T-cell (primary cell): ENCODE results near the gene GLTP. TPM values are rescaled to one million over a fixed set of nuclear protein-coding genes. Genes with fewer than 3 reads are reported as not detected.
"Not testable (repeated sequence)": the region's sequence is repeated elsewhere in the genome, so short reads cannot be mapped to it uniquely, and the experiment has no call there.

Experiments
- ATAC-seq, 4 experiments: fragments of 200-7000 bp in 3 of 4; fragments of 150-1000 bp in 1 of 4; cut with Tn5 transposase; replicated peaks in 1 of 4; 1 replicate in 3 of 4; 2 replicates in 1 of 4; pipeline ENCODE4 v1.10.0; 2021; ENCODE audit warnings: moderate library complexity in 3 of 4, mild to moderate bottlenecking in 2 of 4, moderate number of reproducible peaks in 1 of 4
- CTCF ChIA-PET, 2 donors: fragments of 300-600 bp; sonication (Branson Sonifier 250); formaldehyde crosslinking; loops; one replicate each; lab custom pipeline; 2022; ENCODE audit warnings: antibody characterized with exemption in 2 of 2; lab: Charles Lee
- POLR2A ChIA-PET, 2 donors: fragments of 300-600 bp; sonication (Branson Sonifier 250); formaldehyde crosslinking; loops; one replicate each; lab custom pipeline; 2022; ENCODE audit warnings: antibody characterized with exemption in 2 of 2; lab: Charles Lee
- DNase-seq, 35 experiments: peaks; one replicate each; pipeline versions ENCODE4 v3.0.0 to v3.0.0-alpha.2; 2013 to 2023
- H3K27ac ChIP-seq: one replicate; pipeline ENCODE4 v1.5.1; 2013; ENCODE audit warnings: low read length
- H3K27me3 ChIP-seq, 2 experiments: replicated peaks in 1 of 2; 1 replicate in 1 of 2; 2 replicates in 1 of 2; pipeline versions ENCODE4 v1.6.1 to v1.7.0; 2013; ENCODE audit warnings: low read length in 1 of 2, mixed read lengths in 1 of 2; ENCODE audit not compliant: control insufficient read depth in 2 of 2, insufficient read depth in 2 of 2; ENCODE audit errors: extremely low read depth in 1 of 2
- H3K36me3 ChIP-seq, 2 donors: 1 replicate in 1 of 2; 2 replicates in 1 of 2; pipeline versions ENCODE4 v1.6.1 to v1.7.0; 2013; ENCODE audit warnings: low read length in 1 of 2; ENCODE audit not compliant: control insufficient read depth in 2 of 2, insufficient read depth in 1 of 2; ENCODE audit errors: extremely low read depth in 1 of 2
- H3K4me1 ChIP-seq, 2 experiments: 1 replicate in 1 of 2; 2 replicates in 1 of 2; pipeline versions ENCODE4 v1.6.1 to v1.7.0; 2013; ENCODE audit warnings: low read length in 2 of 2, mixed read lengths in 1 of 2; ENCODE audit not compliant: insufficient read depth in 2 of 2, control insufficient read depth in 1 of 2; ENCODE audit errors: extremely low read depth in 1 of 2
- H3K4me3 ChIP-seq, 2 donors: 1 replicate in 1 of 2; 2 replicates in 1 of 2; pipeline versions ENCODE4 v1.5.1 to v1.7.0; 2013; ENCODE audit warnings: mild to moderate bottlenecking in 2 of 2, low read length in 1 of 2, moderate library complexity in 1 of 2; ENCODE audit not compliant: control insufficient read depth in 1 of 2; ENCODE audit errors: extremely low read depth in 1 of 2
- H3K9me3 ChIP-seq: 2 replicates; pipeline ENCODE4 v1.7.0; 2013
- H3K27ac Mint-ChIP-seq, 2 donors: one replicate each; pipeline ENCODE4 v1.8.0; 2020 to 2021; ENCODE audit warnings: mild to moderate bottlenecking in 2 of 2, mixed read lengths in 2 of 2
- H3K27me3 Mint-ChIP-seq, 2 donors: one replicate each; pipeline ENCODE4 v1.8.0; 2021 to 2022; ENCODE audit warnings: mixed read lengths in 2 of 2
- H3K36me3 Mint-ChIP-seq: one replicate; pipeline ENCODE4 v1.8.0; 2021; ENCODE audit warnings: mixed read lengths
- H3K4me1 Mint-ChIP-seq, 3 donors: one replicate each; pipeline ENCODE4 v1.8.0; 2020 to 2022; ENCODE audit warnings: mixed read lengths in 3 of 3, mild to moderate bottlenecking in 1 of 3
- H3K4me3 Mint-ChIP-seq, 3 donors: one replicate each; pipeline ENCODE4 v1.8.0; 2020 to 2022; ENCODE audit warnings: mild to moderate bottlenecking in 3 of 3, mixed read lengths in 3 of 3, moderate library complexity in 3 of 3
- H3K9me3 Mint-ChIP-seq, 3 donors: one replicate each; pipeline ENCODE4 v1.8.0; 2020 to 2022; ENCODE audit warnings: mixed read lengths in 3 of 3
- WGBS: methylation state at CpG from one replicate; pipeline ENCODE4 v1.1.5; 2013; ENCODE audit warnings: missing lambda C conversion rate; ENCODE audit not compliant: insufficient coverage; 5-methylcytosine and 5-hydroxymethylcytosine counted together
- total RNA-seq, 35 experiments: library from RNA in 6 of 35; stranded (reverse) in 6 of 35; fragments of 120-200 nt in 1 of 35; gene quantifications; one replicate each; pipeline versions ENCODE4 v1.2.1 to v1.2.4 and lab custom pipeline; 2013 to 2026

The GLTP gene
- total RNA-seq, 5 donors from 2014 or later (not counting 1 experiment from before 2014, with no cell fraction given), result 22.0 to 29.5 (median 23.8) TPM

GRCh38 chr12:109899345-109899744, 19.0 kb upstream of the GLTP start:
- H3K27me3 Mint-ChIP-seq, DNase-seq, H3K36me3 Mint-ChIP-seq, H3K9me3 ChIP-seq, ATAC-seq, H3K9me3 Mint-ChIP-seq, POLR2A ChIA-PET, CTCF ChIA-PET, H3K27me3 ChIP-seq: not testable (repeated sequence)
- Histone ChIP-seq H3K4me3 (peak overlapping the region; percentile 81 to 82), H3K4me1 (peaks cover 8 to 29% of the 10 kb centered on the region in 2 experiments), H3K36me3 (peaks cover 0 to 16% of the 10 kb centered on the region in 2 donors), H3K27ac (peak overlapping the region; percentile 66)
- peak overlapping the region; percentile 86 to 95 (median 94) for H3K4me3 Mint-ChIP-seq
- 97% methylated on average over 8 of the region's 15 CpGs for WGBS
- H3K27ac Mint-ChIP-seq, result peak overlapping the region; percentile 98 to 99
- peaks cover 27 to 29% (median 27%) of the 10 kb centered on the region in 3 donors for H3K4me1 Mint-ChIP-seq

DNA sequence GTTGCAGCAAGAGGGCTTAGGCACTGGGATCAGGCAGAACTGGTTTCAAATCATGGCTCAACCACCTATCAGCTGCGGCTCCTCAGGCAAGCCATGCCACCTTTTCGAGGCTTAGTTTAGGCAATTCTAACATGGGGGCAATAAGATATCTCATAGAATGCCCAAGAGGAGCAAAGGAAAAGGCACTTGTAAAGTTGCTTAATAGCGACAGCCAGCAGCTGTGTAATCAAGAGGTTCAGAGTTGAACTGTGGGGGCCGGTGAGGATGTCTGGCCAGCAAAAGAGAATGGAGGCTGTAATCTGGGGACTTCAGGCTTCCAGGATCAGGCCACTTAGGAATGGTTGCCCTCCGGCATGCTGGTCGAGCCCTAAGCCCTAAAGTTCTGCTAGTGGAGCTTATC, 16.7 kb upstream of the GLTP start:
- ChIA-PET CTCF (no interaction called here), POLR2A (no interaction called here)
- H3K27ac Mint-ChIP-seq, result no peak overlapping the region
- WGBS, result 94% methylated on average over 6 of the region's 6 CpGs
- no peak overlapping the region for H3K4me3 ChIP-seq
- peaks cover 33 to 43% (median 35%) of the 10 kb centered on the region in 3 donors for H3K4me1 Mint-ChIP-seq
- H3K27me3 Mint-ChIP-seq, result no peaks in the 10 kb centered on the region
- no peaks in the 10 kb centered on the region for H3K9me3 Mint-ChIP-seq
- no peaks in the 10 kb centered on the region for H3K27me3 ChIP-seq
- no peak overlapping the region for H3K4me3 Mint-ChIP-seq
- no peak for ATAC-seq
- no peaks in the 10 kb centered on the region for H3K9me3 ChIP-seq
- no peaks in the 10 kb centered on the region for H3K36me3 Mint-ChIP-seq
- H3K27ac ChIP-seq, result no peak overlapping the region
- H3K36me3 ChIP-seq, result no peaks in the 10 kb centered on the region
- peaks cover 8 to 39% of the 10 kb centered on the region in 2 experiments for H3K4me1 ChIP-seq
- DNase-seq, result no peak

DNA sequence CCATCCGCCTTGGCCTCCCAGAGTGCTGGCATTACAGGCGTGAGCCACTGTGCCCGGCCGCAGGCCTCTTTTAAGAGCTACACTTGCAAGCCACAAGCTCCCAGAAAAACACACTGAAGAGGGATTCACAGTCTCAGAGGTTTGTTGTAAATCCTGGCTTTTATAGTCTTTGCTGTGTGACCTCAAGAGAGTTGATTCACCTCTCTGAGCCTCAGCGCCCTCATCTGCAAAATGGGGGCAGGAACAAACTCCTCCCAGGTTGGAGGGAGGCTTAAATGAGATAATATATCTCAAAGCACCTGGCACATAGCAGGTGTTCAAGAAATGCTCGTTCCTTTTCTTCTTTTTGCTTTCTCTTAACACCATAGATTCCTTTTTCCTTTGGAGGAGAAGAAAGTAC, 15.8 kb upstream of the GLTP start:
- Mint-ChIP-seq H3K36me3 (no peaks in the 10 kb centered on the region), H3K27ac (no peak overlapping the region), H3K4me3 (no peak overlapping the region), H3K9me3 (no peaks in the 10 kb centered on the region), H3K27me3 (no peaks in the 10 kb centered on the region), H3K4me1 (peaks cover 24 to 36% (median 30%) of the 10 kb centered on the region in 3 donors)
- no peak for ATAC-seq
- Histone ChIP-seq H3K36me3 (no peaks in the 10 kb centered on the region), H3K27ac (no peak overlapping the region), H3K9me3 (no peaks in the 10 kb centered on the region), H3K27me3 (no peaks in the 10 kb centered on the region), H3K4me1 (peaks cover 4 to 31% of the 10 kb centered on the region in 2 experiments), H3K4me3 (no peak overlapping the region)
- ChIA-PET CTCF (no interaction called here), POLR2A (no interaction called here)
- WGBS, result no CpG with 5 or more reads among the region's 6 CpGs
- no peak for DNase-seq

DNA sequence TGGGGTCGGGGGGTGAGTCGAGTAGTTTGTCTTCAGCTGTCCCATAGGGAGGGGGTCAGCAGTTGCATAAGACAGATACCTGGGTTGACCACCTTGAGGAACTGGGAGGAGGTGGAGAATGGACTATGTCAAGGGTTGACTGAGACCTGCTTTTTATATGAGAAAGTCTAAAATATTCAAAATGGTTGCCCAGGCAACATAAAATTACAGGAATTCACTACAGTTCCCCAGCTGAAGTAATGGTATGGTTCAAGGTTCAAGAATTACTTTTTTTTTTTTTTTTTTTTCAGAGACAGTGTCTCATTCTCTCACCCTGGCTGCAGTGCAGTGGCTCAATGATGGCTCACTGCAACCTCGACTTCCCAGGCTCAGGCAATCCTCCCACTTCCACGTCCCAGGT, 14.6 kb upstream of the GLTP start:
- WGBS, result 81% methylated on average over 2 of the region's 4 CpGs
- H3K27me3 Mint-ChIP-seq, result no peaks in the 10 kb centered on the region
- H3K4me3 Mint-ChIP-seq, result no peak overlapping the region
- no peaks in the 10 kb centered on the region for H3K36me3 ChIP-seq
- ATAC-seq (no peak), DNase-seq (no peak)
- H3K9me3 Mint-ChIP-seq, result no peaks in the 10 kb centered on the region
- H3K4me3 ChIP-seq, result no peak overlapping the region
- no peaks in the 10 kb centered on the region for H3K36me3 Mint-ChIP-seq
- peaks cover 19 to 31% (median 23%) of the 10 kb centered on the region in 3 donors for H3K4me1 Mint-ChIP-seq
- H3K27ac Mint-ChIP-seq, result no peak overlapping the region
- CTCF ChIA-PET, result no interaction called here
- POLR2A ChIA-PET, result no interaction called here
- H3K27me3 ChIP-seq, result no peaks in the 10 kb centered on the region
- H3K27ac ChIP-seq, result no peak overlapping the region
- peaks cover 3 to 27% of the 10 kb centered on the region in 2 experiments for H3K4me1 ChIP-seq
- H3K9me3 ChIP-seq, result no peaks in the 10 kb centered on the region

DNA sequence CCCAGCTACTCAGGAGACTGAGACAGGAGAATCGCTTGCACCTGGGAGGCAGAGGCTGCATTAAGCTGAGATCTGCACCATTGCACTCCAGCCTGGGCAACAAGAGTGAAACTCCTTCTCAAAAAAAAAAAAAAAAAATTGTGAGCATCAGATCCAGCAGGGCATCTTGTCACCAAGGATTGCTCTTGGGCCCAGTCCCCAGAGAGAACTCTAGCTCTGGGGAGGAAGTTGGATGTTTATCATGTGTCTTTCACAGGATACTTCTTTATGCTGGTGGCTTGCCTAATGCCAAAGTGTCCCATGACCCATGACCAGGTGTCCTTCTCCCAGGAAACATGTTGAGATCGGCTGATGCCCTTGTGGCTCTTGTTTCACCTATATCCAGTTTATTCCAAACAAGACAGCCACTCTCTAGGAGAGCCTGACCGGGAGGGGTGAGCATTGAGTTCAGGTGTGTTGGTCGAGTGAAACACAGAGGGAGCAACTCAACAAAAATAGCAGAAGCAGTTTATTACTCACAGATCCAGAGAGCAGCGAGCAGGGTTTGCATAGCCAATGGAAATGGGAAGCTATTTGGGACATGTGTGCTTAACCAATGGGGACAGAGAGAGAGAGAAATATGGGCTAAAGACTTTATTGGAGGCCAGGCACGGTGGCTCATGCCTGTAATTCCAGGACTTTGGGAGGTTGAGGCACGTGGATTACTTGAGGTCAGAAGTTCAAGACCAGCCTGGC, 13.1 kb upstream of the GLTP start:
- Mint-ChIP-seq H3K4me3 (peak overlapping the region in 1 of 3 donors; percentile 15), H3K4me1 (peaks cover 28 to 40% (median 31%) of the 10 kb centered on the region in 3 donors), H3K9me3 (no peaks in the 10 kb centered on the region), H3K36me3 (no peaks in the 10 kb centered on the region), H3K27ac (peak overlapping the region in 1 of 2 donors; percentile 67), H3K27me3 (no peaks in the 10 kb centered on the region)
- Histone ChIP-seq H3K36me3 (no peaks in the 10 kb centered on the region), H3K27ac (no peak overlapping the region), H3K9me3 (no peaks in the 10 kb centered on the region), H3K27me3 (no peaks in the 10 kb centered on the region), H3K4me1 (peaks cover 7 to 34% of the 10 kb centered on the region in 2 experiments), H3K4me3 (no peak overlapping the region)
- no peak for ATAC-seq
- no CpG with 5 or more reads among the region's 7 CpGs for WGBS
- DNase-seq, result no peak
- ChIA-PET CTCF (interaction anchor here in 1 of 2 donors (0.6 kb wide), 2 partner anchors 17 to 177 kb away, joined by 3 to 9 read pairs; no protein-coding TSS in a partner anchor), POLR2A (interaction anchor here in 1 of 2 donors (0.7 kb wide), 1 partner anchor 8 kb away, joined by 6 read pairs; no protein-coding TSS in a partner anchor)

GRCh38 chr12:109892748-109893147, 12.4 kb upstream of the GLTP start:
- 0% methylated on average over 1 of the region's 4 CpGs for WGBS
- Histone ChIP-seq H3K4me1 (peaks cover 11 to 41% of the 10 kb centered on the region in 2 experiments), H3K4me3 (no peak overlapping the region), H3K36me3 (no peaks in the 10 kb centered on the region), H3K27me3 (no peaks in the 10 kb centered on the region), H3K27ac (peak overlapping the region; percentile 26), H3K9me3 (no peaks in the 10 kb centered on the region)
- CTCF ChIA-PET, result no interaction called here
- ATAC-seq (peak in 2 of 4 experiments; percentile 36 to 69), DNase-seq (peak in 16 of 35 experiments; percentile 8 to 54 (median 18))
- H3K27me3 Mint-ChIP-seq, result no peaks in the 10 kb centered on the region
- no peaks in the 10 kb centered on the region for H3K36me3 Mint-ChIP-seq
- peak overlapping the region in 1 of 3 donors; percentile 15 for H3K4me3 Mint-ChIP-seq
- no peaks in the 10 kb centered on the region for H3K9me3 Mint-ChIP-seq
- POLR2A ChIA-PET, result interaction anchor here (0.5 to 0.6 kb wide), 2 partner anchors 33 to 48 kb away, joined by 3 to 5 read pairs; no protein-coding TSS in a partner anchor
- peaks cover 35 to 45% (median 38%) of the 10 kb centered on the region in 3 donors for H3K4me1 Mint-ChIP-seq
- no peak overlapping the region for H3K27ac Mint-ChIP-seq
